ENCODE data around the gene FUCA2.

Gene FUCA2

DNA sequence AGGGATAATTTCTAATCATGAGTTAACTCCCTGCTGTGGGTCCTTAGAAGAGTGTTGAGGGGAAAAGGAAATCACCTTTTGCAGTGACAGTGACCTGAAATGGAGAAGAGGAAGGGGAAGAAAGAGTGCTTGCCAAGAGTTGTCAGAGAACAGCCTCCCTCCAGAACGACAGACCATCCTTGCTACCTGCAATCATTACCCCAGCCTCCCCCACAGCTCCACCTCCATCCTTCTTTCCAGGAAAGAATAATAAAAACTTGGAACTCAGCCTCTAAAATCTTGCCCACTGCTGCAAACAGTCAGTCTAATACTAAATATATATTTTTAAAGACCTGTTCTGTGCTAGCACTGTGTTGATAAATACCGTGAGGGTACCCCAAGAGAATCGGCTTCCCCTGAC is 28.7 kb upstream of the FUCA2 start:
- Histone ChIP-seq H3K9ac (ENCODE audit: insufficient read length) (no peak overlapping the region), H3K36me3 (ENCODE audit: insufficient read depth, low read length) (no peaks in the 10 kb centered on the region), H3K9me3 (ENCODE audit: low read depth, low read length) (no peaks in the 10 kb centered on the region), H3K27ac (no peak overlapping the region), H3K4me3 (no peak overlapping the region)
- no peak for DNase-seq (ENCODE audit: low read depth, low spot score)
- TF ChIP-seq POLR2AphosphoS5 (IDR thresholded peaks at IDR 0.05; ENCODE audit: borderline replicate concordance, low read depth, low read length) (no peak), EZH2 (IDR thresholded peaks at IDR 0.05) (no peak), FOXP2 (optimal IDR thresholded peaks at IDR 0.05; ENCODE audit: control extremely low read depth, extremely low read length, insufficient read depth) (no peak)

DNA sequence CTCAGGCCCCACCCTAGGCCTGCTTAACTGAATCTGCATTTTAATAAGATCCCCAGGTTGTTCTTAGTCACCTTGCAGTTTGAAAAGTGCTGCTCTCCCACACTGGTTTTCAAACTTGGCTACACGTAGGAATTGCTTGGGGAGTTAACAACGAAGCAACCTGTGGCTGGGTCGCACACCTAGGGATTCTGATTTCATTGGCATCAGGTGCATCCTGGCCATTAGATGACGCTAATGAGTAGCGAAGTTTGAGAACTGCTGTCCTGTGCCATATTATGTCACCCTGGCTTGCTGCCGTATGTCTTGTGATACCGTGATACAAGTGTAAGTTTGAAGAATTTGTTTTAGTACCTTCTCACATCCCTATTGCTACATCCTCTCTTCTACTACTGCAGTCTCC is 28.2 kb upstream of the FUCA2 start:
- H3K4me3 ChIP-seq: no peak overlapping the region
- H3K9ac ChIP-seq (ENCODE audit: insufficient read length): no peak overlapping the region
- no peak overlapping the region for H3K27ac ChIP-seq
- no peaks in the 10 kb centered on the region for H3K9me3 ChIP-seq (ENCODE audit: low read depth, low read length)
- no peak for TF ChIP-seq POLR2AphosphoS5 (IDR thresholded peaks at IDR 0.05; ENCODE audit: borderline replicate concordance, low read depth, low read length)
- no peaks in the 10 kb centered on the region for H3K36me3 ChIP-seq (ENCODE audit: insufficient read depth, low read length)
- DNase-seq (ENCODE audit: low read depth, low spot score): no peak

DNA sequence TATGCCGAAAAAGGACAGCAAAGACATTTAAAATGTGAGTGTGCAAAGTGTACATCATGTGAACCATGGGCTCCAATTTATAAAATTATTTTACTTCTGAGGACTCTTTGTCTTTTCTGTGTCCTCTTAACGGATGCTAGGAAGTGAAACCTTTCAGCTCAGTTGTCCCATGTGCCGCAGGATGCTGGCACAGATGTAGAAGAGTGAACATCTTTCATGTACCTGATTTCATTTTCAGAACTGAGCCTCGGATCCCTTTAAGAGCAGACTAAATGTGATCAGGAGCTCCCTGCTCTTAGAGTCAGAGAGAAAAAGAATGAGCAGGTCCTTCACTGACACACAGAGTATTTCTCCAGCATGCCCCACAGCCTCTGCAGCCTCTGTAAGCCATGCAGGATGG is 27.6 kb upstream of the FUCA2 start:
- Histone ChIP-seq H3K9ac (ENCODE audit: insufficient read length) (no peak overlapping the region), H3K36me3 (ENCODE audit: insufficient read depth, low read length) (no peaks in the 10 kb centered on the region), H3K27ac (no peak overlapping the region), H3K9me3 (ENCODE audit: low read depth, low read length) (no peaks in the 10 kb centered on the region), H3K4me3 (no peak overlapping the region)
- TF ChIP-seq POLR2AphosphoS5 (IDR thresholded peaks at IDR 0.05; ENCODE audit: borderline replicate concordance, low read depth, low read length) (no peak), FOXP2 (optimal IDR thresholded peaks at IDR 0.05; ENCODE audit: control extremely low read depth, extremely low read length, insufficient read depth) (no peak), EZH2 (IDR thresholded peaks at IDR 0.05) (no peak)
- no peak for DNase-seq (ENCODE audit: low read depth, low spot score)

DNA sequence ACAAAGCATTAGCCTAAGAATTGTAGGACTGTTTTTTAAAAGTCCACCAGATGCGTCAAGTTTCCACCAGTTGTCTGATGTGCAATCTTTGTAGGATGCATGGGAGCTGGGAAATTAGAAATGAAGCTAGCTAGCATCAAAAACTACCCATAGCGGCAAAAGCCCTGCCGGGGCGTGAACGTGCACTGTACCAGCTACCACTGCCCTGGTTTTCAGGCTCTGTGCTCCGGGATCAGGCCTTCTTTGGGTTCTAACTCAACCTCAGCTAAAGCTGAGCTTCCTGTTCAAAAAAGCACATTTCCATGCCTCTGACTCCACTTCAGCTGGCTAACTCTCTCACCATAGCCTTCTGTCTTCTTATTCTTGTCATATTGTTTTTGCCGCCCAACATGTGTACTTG is 26.9 kb upstream of the FUCA2 start:
- no peak overlapping the region for H3K4me3 ChIP-seq

DNA sequence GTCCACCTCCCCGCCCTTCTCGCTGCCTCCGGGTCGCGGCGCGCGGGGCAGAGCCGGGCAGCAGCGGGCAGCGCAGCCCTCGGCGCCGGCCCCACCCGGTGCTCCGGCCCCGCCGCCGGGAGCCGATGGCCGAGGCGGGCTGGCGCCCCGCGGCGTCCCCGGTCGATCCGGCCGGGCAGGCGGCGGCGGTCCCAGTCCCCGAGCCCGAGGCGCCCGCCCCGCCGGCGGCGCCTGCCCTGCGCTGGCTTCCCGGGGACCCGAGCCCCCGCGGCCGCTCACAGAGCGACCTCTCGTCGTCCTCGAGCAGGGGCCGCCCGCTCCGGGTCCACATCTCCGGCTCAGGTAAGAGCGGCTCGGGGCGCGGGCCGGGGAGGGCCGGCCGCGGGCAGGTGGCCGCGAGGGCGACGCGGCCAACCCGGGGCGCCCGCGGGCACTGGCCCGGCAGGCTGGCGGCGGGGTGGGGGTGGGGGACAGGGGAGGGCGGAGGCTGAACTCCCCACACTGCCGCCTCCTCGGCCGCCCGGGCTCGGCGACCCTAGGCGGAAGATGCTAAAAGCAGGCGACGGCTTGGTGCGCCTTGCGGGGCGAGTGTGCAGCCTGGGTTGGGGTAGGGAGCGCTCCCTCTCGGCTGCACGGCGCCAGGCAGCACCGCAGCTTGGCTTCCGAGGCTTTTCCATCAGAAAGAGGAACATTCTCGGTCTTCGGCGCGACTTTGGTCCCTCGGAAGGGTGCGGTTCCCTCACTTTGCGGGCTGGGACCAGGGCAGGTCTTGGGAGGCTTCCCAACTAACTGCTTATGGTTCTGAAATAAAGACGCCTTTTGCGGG is 25.6 kb upstream of the FUCA2 start:
- Histone ChIP-seq H3K27ac (no peak overlapping the region), H3K4me3 (peak overlapping the region; percentile 72), H3K9ac (ENCODE audit: insufficient read length) (no peak overlapping the region), H3K36me3 (ENCODE audit: insufficient read depth, low read length) (no peaks in the 10 kb centered on the region), H3K9me3 (ENCODE audit: low read depth, low read length) (no peaks in the 10 kb centered on the region)
- TF ChIP-seq POLR2AphosphoS5 (IDR thresholded peaks at IDR 0.05; ENCODE audit: borderline replicate concordance, low read depth, low read length) (no peak), FOXP2 (optimal IDR thresholded peaks at IDR 0.05; ENCODE audit: control extremely low read depth, extremely low read length, insufficient read depth) (no peak), EZH2 (IDR thresholded peaks at IDR 0.05) (no peak)
- DNase-seq (ENCODE audit: low read depth, low spot score): no peak

More for the DNA sequence above, 26.9 kb upstream of the FUCA2 start:
- no peak overlapping the region for H3K27ac ChIP-seq
- H3K36me3 ChIP-seq (ENCODE audit: insufficient read depth, low read length): no peaks in the 10 kb centered on the region
- no peaks in the 10 kb centered on the region for H3K9me3 ChIP-seq (ENCODE audit: low read depth, low read length)
- H3K9ac ChIP-seq (ENCODE audit: insufficient read length): no peak overlapping the region
- TF ChIP-seq EZH2 (IDR thresholded peaks at IDR 0.05) (no peak), FOXP2 (optimal IDR thresholded peaks at IDR 0.05; ENCODE audit: control extremely low read depth, extremely low read length, insufficient read depth) (no peak), POLR2AphosphoS5 (IDR thresholded peaks at IDR 0.05; ENCODE audit: borderline replicate concordance, low read depth, low read length) (no peak)
- DNase-seq (ENCODE audit: low read depth, low spot score): no peak

DNA sequence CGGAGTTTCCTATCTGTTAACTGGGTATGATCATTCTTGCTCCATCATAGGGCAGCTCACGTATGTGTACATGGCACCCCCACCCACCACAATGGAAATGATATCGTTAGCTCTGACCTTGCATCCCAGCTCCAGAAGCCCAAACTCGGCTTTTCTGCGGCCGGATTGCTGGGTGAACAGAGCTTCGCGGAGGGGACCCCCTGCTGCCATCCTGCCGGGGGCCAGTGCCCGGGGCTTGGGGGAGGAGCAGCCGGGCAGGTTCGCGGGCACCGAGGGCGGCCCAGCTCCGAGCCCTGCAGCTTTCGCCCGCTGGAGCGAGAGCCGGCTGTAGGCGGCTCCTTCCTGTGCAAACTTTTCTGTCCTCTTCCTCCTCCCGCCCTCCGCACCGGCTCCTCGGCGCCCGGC is 24.9 kb upstream of the FUCA2 start:
- H3K36me3 ChIP-seq (ENCODE audit: insufficient read depth, low read length): no peaks in the 10 kb centered on the region
- DNase-seq (ENCODE audit: low read depth, low spot score): no peak
- peak overlapping the region; percentile 66 for H3K4me3 ChIP-seq
- no peak overlapping the region for H3K27ac ChIP-seq
- no peak overlapping the region for H3K9ac ChIP-seq (ENCODE audit: insufficient read length)
- TF ChIP-seq FOXP2 (optimal IDR thresholded peaks at IDR 0.05; ENCODE audit: control extremely low read depth, extremely low read length, insufficient read depth): no peak
- no peak for TF ChIP-seq EZH2 (IDR thresholded peaks at IDR 0.05)
- no peak for TF ChIP-seq POLR2AphosphoS5 (IDR thresholded peaks at IDR 0.05; ENCODE audit: borderline replicate concordance, low read depth, low read length)
- H3K9me3 ChIP-seq (ENCODE audit: low read depth, low read length): no peaks in the 10 kb centered on the region

DNA sequence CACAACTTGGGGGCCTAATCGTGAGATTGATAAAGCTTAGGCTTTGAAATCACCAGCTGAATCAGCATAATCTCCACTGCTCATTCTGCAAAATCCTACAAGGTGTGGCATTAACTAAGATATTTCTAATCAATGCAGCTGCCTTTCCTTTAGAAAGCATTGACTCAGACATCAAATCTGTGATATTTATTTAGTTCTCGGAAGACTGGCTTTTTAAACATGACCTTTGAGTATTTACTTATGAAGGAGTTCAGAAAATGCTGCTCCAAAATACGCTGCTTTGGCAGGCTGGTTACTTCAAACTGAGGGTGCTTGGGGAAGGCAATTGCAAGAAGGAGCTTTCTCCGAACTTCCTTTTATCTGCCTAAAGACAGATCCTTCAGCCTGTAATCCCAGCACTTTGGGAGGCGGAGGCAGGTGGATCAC is 23.7 kb upstream of the FUCA2 start:
- Histone ChIP-seq H3K9me3 (ENCODE audit: low read depth, low read length) (no peaks in the 10 kb centered on the region), H3K27ac (no peak overlapping the region), H3K4me3 (no peak overlapping the region), H3K36me3 (ENCODE audit: insufficient read depth, low read length) (no peaks in the 10 kb centered on the region), H3K9ac (ENCODE audit: insufficient read length) (no peak overlapping the region)
- no peak for TF ChIP-seq FOXP2 (optimal IDR thresholded peaks at IDR 0.05; ENCODE audit: control extremely low read depth, extremely low read length, insufficient read depth)
- no peak for TF ChIP-seq EZH2 (IDR thresholded peaks at IDR 0.05)
- no peak for TF ChIP-seq POLR2AphosphoS5 (IDR thresholded peaks at IDR 0.05; ENCODE audit: borderline replicate concordance, low read depth, low read length)
- DNase-seq (ENCODE audit: low read depth, low spot score): no peak

DNA sequence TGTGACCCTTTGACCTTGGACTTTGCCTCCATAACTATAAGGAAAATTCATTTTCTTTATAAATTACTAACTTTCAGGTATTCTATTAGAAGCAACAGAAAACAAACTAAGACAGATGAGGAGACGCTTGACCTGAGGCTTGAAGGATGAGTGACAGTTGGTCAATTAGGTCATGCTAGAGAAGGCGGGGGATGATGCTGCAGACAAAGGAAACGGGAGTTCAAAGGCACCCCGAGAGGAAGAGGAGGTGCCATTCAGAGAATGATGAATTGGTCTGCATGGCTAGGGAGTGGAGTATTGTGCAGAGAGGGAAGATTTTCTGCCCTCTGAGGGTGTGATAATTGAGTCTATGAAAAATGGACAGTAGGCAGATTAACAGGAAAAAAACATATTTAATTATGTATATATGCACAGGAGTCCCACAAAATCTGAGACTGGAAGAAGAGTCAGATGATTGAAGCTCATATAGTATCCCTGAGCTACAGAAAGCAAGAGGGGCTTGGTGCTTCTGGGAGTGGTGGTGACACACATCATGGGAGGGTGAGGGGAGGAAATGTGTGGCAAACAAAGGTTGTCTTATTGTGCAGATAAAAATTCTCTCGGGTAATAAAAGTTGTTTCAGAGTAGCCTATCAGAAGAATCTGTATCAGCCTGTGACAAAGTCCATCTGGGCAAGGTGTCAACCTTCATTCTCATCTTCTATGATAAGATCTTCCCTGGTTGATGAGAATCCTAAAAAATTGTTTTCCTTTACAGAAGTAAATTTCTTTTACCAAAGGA is 20.4 kb upstream of the FUCA2 start:
- TF ChIP-seq FOXP2 (optimal IDR thresholded peaks at IDR 0.05; ENCODE audit: control extremely low read depth, extremely low read length, insufficient read depth) (no peak), EZH2 (IDR thresholded peaks at IDR 0.05) (no peak), POLR2AphosphoS5 (IDR thresholded peaks at IDR 0.05; ENCODE audit: borderline replicate concordance, low read depth, low read length) (no peak)

More for the DNA sequence above, 20.4 kb upstream of the FUCA2 start:
- no peak overlapping the region for H3K9ac ChIP-seq (ENCODE audit: insufficient read length)
- H3K36me3 ChIP-seq (ENCODE audit: insufficient read depth, low read length): no peaks in the 10 kb centered on the region
- no peak for DNase-seq (ENCODE audit: low read depth, low spot score)
- no peak overlapping the region for H3K27ac ChIP-seq
- H3K9me3 ChIP-seq (ENCODE audit: low read depth, low read length): no peaks in the 10 kb centered on the region
- H3K4me3 ChIP-seq: no peak overlapping the region

Data from SK-N-MC (cell line).